ENCODE data around the gene EVI5L. TPM values are rescaled to one million over a fixed set of nuclear protein-coding genes. Genes with fewer than 3 reads are reported as not detected.

The EVI5L gene
- total RNA-seq, 1 donor from 2014 or later, result 23.4 TPM

DNA sequence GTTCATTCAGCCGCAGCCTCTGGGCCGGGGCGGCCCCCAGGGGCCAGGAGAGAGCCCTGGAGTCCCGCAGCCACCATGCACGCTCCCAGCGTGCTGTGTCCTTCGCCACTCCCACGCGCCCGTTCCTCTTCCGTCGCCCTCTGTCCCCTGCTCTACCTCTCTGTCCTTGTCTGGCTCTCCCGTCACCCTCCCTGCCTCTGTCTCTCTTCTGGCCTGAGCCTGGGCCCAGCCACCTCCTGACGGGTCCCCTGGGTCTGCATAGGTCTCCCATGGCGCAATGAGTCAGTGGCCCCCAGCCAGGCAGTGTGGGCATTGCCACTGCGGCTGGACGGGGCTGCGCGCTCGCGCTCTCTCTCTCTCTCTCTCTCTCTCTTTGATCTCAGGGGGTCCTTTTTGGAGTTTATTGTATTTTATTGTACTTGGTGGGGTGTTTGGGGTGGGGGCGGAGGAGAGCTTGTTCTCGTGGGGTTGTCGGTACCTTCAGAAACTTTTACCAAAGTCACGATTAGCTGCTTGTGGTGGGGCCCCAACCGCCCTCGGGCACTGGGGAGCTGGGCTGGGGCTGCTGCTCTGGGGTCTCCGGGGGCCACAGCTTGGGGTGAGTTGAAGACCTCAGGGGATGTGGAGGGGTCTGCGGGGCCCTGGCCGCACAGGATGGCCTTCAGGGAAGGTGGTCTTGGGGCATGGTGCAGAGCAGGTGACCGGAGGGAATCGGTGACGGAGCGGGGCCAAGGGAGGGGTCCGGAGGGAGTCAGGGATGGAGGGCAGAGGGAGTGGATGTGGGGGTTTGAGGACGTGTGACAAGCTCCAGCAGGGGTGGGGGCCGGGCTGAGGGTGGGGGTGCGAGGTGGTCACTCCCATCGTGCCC is 82.9 kb downstream of the EVI5L start:
- no peak for DNase-seq (ENCODE audit: low spot score)

DNA sequence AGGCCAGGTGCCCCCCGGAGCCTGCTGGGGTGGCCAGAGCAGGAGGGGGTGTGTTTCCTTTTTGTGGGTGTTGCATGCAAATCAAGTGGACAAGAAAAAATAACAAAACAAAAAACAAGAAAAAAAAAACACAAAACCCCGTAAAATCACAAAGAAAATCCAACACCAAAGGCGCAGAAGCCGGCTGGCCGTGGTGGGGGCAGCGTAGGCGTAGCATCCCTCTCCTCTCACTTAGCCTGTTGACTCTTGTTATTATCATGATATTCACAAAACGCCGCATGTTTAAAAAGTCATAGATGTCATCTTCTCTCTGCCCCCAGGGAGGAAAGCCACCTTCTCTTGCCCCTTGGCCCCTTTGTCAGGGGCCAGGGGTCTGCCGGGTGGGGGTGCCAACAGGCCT is 83.6 kb downstream of the EVI5L start:
- DNase-seq (ENCODE audit: low spot score), result no peak

DNA sequence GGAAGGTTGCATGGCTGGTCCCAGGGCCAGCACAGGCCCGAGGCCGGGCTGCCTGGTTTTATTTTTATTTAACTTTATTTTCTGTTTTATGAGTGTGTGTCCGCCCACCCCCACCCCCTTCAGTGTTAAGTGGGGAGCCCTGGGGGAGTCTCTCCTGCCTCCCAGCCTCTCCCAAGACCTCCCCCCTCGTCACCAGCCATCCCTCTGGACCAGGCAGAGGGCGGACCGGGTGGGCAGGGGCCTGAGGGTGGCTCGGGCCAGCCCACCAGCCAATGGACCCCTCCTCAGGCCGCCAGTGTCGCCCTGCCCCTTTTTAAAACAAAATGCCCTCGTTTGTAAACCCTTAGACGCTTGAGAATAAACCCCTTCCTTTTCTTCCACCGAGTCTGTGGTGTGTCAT is 84.1 kb downstream of the EVI5L start:
- DNase-seq (ENCODE audit: low spot score), result no peak

Other genes starting within 250 kb of the EVI5L start
- 61.3 TPM for gene CAMSAP3, start 234.4 kb upstream of the EVI5L start, total RNA-seq
- gene XAB2, start 200.7 kb upstream of the EVI5L start, total RNA-seq, result 45.8 TPM
- gene PET100, start 200.4 kb upstream of the EVI5L start, total RNA-seq, result 121 TPM
- 4.7 TPM for gene PCP2, start 196.5 kb upstream of the EVI5L start, total RNA-seq
- 215 TPM for gene STXBP2, start 193.1 kb upstream of the EVI5L start, total RNA-seq
- gene RETN, start 161.2 kb upstream of the EVI5L start, total RNA-seq, result not detected
- 0.14 TPM for gene MCEMP1, start 153.1 kb upstream of the EVI5L start, total RNA-seq
- gene TRAPPC5, start 149.4 kb upstream of the EVI5L start, total RNA-seq, result 115 TPM
- gene FCER2, start 128.1 kb upstream of the EVI5L start, total RNA-seq, result 0.86 TPM
- 0.83 TPM for gene CLEC4G, start 98.1 kb upstream of the EVI5L start, total RNA-seq
- 7.5 TPM for gene CD209, start 82.7 kb upstream of the EVI5L start, total RNA-seq
- gene CLEC4M, start 67.0 kb upstream of the EVI5L start, total RNA-seq, result not detected
- gene PRR36, start 44.2 kb downstream of the EVI5L start, total RNA-seq, result 1.6 TPM
- gene LRRC8E, start 58.3 kb downstream of the EVI5L start, total RNA-seq, result 4.1 TPM
- 39.1 TPM for gene MAP2K7, start 73.7 kb downstream of the EVI5L start, total RNA-seq
- 0.52 TPM for gene TGFBR3L, start 84.6 kb downstream of the EVI5L start, total RNA-seq
- 18.7 TPM for gene SNAPC2, start 90.1 kb downstream of the EVI5L start, total RNA-seq
- 5.9 TPM for gene CTXN1, start 95.9 kb downstream of the EVI5L start, total RNA-seq
- 46.2 TPM for gene TIMM44, start 113.4 kb downstream of the EVI5L start, total RNA-seq
- gene ELAVL1, start 175.4 kb downstream of the EVI5L start, total RNA-seq, result 68.9 TPM
- gene CCL25, start 222.5 kb downstream of the EVI5L start, total RNA-seq, result not detected

Data from mucosa of gallbladder (tissue), 1 donor.